GM18951 (cell line): ENCODE data around the gene KIFC3.

Experiments used
- POLR2A ChIP-seq: IDR thresholded peaks from 4 replicates; pipeline ENCODE4 v1.6.1; 2011; ENCODE audit warnings: mild to moderate bottlenecking; ENCODE audit not compliant: insufficient read length, insufficient read depth; ENCODE audit errors: extremely low read depth
- in situ Hi-C: fragments of 300-500 bp; cut with MboI; formaldehyde crosslinking; loops from one replicate; pipeline ENCODE4 v1.12.0; 2022; ENCODE audit warnings: low sequenced_read_pairs, mixed read lengths, inconsistent platforms; ENCODE audit not compliant: unreplicated experiment

KIFC3 gene

GRCh38 chr16:57711993-57712392, 90.3 kb downstream of the KIFC3 start:
- no peak for TF ChIP-seq POLR2A
- in situ Hi-C loops, result no loop called here

DNA sequence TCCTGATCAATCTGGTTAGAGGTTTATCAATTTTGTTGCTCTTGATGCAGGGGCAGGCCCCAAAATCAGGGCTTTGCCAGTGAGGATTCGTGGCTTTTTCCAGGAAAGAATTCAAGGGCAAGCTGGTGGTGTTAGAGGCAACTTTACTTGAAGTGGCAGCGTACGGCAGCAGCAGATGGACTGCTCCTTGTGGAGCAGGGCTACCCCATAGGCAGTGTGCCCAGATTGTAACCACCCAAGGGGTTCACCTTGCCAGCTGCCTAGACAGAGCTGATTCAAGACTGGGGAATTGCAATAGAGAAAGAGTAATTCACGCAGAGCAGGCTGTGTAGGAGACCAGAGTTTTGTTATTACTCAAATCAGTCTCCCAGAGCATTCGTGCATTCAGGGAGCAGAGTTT, 90.9 kb downstream of the KIFC3 start:
- in situ Hi-C loops, result no loop called here
- TF ChIP-seq POLR2A, result no peak

DNA sequence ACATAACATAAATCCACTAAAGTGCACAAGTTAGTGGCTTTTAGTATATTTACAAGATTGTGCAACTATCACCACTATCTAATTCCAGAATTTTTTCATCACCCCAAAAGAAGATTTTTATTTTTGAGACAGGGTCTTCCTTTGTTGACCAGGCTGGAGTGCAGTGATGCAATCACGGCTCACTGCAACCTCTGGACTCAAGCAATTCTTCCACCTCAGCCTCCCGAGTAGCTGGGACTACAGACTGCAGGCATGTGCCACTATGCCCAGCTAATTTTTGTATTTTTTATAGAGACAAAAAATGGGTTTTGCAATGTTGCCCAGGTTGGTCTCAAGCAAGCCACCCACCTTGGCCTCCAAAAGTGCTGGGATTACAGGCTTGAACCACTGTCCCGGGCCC, 92.6 kb downstream of the KIFC3 start:
- no peak for TF ChIP-seq POLR2A
- in situ Hi-C loops, result no loop called here
